ENCODE data around the gene EREG. TPM values are rescaled to one million over a fixed set of nuclear protein-coding genes. Genes with fewer than 3 reads are reported as not detected.

EREG gene, protein sequence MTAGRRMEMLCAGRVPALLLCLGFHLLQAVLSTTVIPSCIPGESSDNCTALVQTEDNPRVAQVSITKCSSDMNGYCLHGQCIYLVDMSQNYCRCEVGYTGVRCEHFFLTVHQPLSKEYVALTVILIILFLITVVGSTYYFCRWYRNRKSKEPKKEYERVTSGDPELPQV
- 1.3 and 2.2 TPM in 2 replicates for total RNA-seq
- long read RNA-seq, partial matches to known transcripts: 0 of 2 reads
- long read RNA-seq, other reads (novel, unspliced or antisense): 2 of 2 reads

DNA sequence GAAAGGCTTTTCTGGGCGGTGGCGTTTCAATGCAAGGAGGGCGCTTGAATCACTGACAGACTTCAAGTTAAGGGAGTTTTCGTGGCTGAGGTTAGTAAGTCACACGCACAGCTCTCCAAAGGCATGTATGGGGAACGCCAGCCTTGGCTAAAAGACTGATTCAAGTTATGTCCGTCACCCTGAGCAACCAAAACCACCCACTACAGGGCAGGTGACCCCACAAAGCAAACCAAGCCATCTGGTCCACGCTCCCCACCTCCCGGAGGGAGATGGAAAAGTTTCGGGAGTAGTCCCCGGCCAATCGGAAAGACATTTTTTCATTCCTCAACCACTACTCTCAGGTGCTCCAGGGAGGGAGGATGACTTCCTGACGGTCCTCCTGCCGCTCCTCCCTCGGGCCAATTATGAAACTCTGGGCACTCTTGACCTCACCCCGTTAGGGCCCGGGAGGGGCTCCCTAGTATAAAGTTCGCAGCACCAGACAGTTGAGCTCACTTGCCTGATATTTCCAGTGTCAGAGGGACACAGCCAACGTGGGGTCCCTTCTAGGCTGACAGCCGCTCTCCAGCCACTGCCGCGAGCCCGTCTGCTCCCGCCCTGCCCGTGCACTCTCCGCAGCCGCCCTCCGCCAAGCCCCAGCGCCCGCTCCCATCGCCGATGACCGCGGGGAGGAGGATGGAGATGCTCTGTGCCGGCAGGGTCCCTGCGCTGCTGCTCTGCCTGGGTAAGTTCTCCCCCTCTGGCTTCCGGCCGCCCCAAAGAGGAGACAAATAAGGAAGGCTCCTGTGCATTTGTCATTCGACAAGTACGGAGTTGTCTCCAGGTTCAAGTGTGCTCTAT is at the start of gene EREG:
Gene EREG, plus strand, starts transcription at position 494 of the 840 bp plus-strand sequence. Its CDS starts 164 bp downstream, at position 658.
- H3K36me3 Mint-ChIP-seq (ENCODE audit: unreplicated experiment): no peaks in the 10 kb centered on the region
- peak within 1 kb of the TSS; percentile 77 for H3K4me3 Mint-ChIP-seq (ENCODE audit: unreplicated experiment)
- TF ChIP-seq, protein P1, sequence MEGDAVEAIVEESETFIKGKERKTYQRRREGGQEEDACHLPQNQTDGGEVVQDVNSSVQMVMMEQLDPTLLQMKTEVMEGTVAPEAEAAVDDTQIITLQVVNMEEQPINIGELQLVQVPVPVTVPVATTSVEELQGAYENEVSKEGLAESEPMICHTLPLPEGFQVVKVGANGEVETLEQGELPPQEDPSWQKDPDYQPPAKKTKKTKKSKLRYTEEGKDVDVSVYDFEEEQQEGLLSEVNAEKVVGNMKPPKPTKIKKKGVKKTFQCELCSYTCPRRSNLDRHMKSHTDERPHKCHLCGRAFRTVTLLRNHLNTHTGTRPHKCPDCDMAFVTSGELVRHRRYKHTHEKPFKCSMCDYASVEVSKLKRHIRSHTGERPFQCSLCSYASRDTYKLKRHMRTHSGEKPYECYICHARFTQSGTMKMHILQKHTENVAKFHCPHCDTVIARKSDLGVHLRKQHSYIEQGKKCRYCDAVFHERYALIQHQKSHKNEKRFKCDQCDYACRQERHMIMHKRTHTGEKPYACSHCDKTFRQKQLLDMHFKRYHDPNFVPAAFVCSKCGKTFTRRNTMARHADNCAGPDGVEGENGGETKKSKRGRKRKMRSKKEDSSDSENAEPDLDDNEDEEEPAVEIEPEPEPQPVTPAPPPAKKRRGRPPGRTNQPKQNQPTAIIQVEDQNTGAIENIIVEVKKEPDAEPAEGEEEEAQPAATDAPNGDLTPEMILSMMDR (IDR thresholded peaks at IDR 0.05): no peak
- H3K9me3 Mint-ChIP-seq (ENCODE audit: unreplicated experiment): no peaks in the 10 kb centered on the region
- peak; percentile 86 for DNase-seq (ENCODE audit: extremely low spot score, unreplicated experiment)
- H3K27ac Mint-ChIP-seq (ENCODE audit: unreplicated experiment): peak within 1 kb of the TSS; percentile 69
- H3K4me1 Mint-ChIP-seq (ENCODE audit: unreplicated experiment): peaks cover 27% of the 10 kb centered on the region
- peaks cover 22% of the 10 kb centered on the region for H3K27me3 Mint-ChIP-seq (ENCODE audit: unreplicated experiment)

DNA sequence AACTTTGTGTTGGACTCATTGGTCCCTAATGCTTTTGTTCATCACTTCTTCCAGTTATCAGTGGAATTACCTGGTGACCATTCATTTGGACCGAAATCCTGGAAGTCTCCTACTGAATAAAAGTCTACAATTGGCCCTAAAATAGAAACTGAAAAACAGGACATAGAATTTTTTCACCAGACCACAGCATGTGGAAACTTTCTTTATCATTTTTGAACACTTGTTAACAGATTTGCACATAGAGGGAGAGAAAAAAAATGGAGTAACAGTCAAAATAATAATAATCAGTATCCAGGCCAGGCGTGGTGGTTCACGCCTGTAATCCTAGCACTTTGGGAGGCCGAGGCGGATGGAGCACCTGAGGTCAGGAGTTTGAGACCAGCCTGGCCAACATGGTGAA is 49.6 kb upstream of the EREG start:
- H3K27ac Mint-ChIP-seq (ENCODE audit: unreplicated experiment): no peak overlapping the region

DNA sequence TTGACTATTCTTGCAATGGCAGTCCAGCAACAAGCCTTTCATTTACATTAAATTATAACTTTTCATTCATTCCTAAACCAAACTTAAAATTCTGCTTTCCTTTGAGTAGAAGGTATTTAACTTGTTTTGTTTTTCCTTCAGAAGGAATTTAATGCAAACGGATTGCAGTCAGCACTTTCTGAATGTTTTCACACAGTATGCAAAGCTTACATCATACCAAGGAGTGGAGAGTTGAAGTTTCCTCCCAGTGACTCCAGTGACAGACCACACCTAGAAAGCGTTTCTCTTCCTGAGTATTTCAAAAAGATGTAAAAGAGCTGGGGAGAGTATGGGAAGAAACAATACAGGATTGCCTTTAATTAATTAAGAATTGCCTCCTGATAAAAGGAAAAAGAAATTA is 48.5 kb upstream of the EREG start:
- TF ChIP-seq, protein P1 (IDR thresholded peaks at IDR 0.05): no peak
- Mint-ChIP-seq H3K9me3 (ENCODE audit: unreplicated experiment) (no peaks in the 10 kb centered on the region), H3K27me3 (ENCODE audit: unreplicated experiment) (no peaks in the 10 kb centered on the region), H3K4me1 (ENCODE audit: unreplicated experiment) (peaks cover 13% of the 10 kb centered on the region), H3K36me3 (ENCODE audit: unreplicated experiment) (no peaks in the 10 kb centered on the region), H3K27ac (ENCODE audit: unreplicated experiment) (no peak overlapping the region), H3K4me3 (ENCODE audit: unreplicated experiment) (no peak overlapping the region)
- no peak for DNase-seq (ENCODE audit: extremely low spot score, unreplicated experiment)

More for the DNA sequence above, 49.6 kb upstream of the EREG start:
- H3K27me3 Mint-ChIP-seq (ENCODE audit: unreplicated experiment): no peaks in the 10 kb centered on the region
- H3K4me1 Mint-ChIP-seq (ENCODE audit: unreplicated experiment): peaks cover 9% of the 10 kb centered on the region
- H3K9me3 Mint-ChIP-seq (ENCODE audit: unreplicated experiment): no peaks in the 10 kb centered on the region
- H3K4me3 Mint-ChIP-seq (ENCODE audit: unreplicated experiment): no peak overlapping the region
- H3K36me3 Mint-ChIP-seq (ENCODE audit: unreplicated experiment): no peaks in the 10 kb centered on the region
- no peak for DNase-seq (ENCODE audit: extremely low spot score, unreplicated experiment)
- TF ChIP-seq, protein P1 (IDR thresholded peaks at IDR 0.05): no peak

DNA sequence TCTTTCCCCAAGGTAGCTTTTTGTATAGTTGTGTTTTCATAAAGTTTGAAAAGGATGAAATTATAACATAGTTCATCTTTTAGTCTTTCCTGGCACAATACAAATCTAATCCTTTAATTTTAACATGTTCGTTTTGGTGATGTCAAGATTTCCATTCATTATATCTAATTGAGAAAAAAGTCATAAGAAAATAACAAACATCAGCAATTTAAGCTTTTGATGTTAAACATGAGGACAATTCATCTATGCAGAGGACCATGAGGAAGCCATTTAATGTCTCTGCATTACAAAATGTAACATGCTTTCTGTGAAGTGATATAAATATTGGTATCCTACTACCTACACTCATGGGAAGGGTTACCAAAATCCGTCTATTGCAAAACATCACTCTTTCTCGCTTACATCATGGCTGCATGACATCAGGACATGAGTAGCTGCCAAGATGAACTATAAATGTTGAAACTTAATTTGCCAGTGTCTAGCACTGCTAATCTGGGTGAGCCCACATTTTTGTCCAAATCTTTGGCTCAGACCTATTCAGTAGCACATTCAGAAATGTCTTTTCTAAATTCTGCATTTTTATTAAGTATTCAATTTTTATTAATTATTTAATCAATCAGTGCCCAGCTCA is 47.2 kb upstream of the EREG start:
- H3K4me1 Mint-ChIP-seq (ENCODE audit: unreplicated experiment): peaks cover 10% of the 10 kb centered on the region

More for the DNA sequence above, 47.2 kb upstream of the EREG start:
- Mint-ChIP-seq H3K27ac (ENCODE audit: unreplicated experiment) (no peak overlapping the region), H3K9me3 (ENCODE audit: unreplicated experiment) (no peaks in the 10 kb centered on the region), H3K4me3 (ENCODE audit: unreplicated experiment) (no peak overlapping the region), H3K36me3 (ENCODE audit: unreplicated experiment) (no peaks in the 10 kb centered on the region), H3K27me3 (ENCODE audit: unreplicated experiment) (peaks cover 6% of the 10 kb centered on the region)
- DNase-seq (ENCODE audit: extremely low spot score, unreplicated experiment): no peak
- TF ChIP-seq, protein P1 (IDR thresholded peaks at IDR 0.05): no peak

Data from osteocyte (in vitro differentiated cells).